Stimulated activated CD4-positive, alpha-beta T cell treated with anti-CD3 and anti-CD28 coated beads, Interleukin-4, amount 100 ng/mL, for 24 hours (primary cell): ENCODE data around the gene ANKRD28.
A peak's percentile ranks its signal among the peaks of the same experiment; 100 is the strongest.
"Not testable (repeated sequence)": the region's sequence is repeated elsewhere in the genome, so short reads cannot be mapped to it uniquely, and the experiment has no call there.

ENCODE experiments used
- DNase-seq: peaks from one replicate; pipeline ENCODE4 v3.0.0-alpha.2; 2020

ANKRD28 gene

GRCh38 chr3:15769256-15769915 is 28.4 kb downstream of the ANKRD28 start:
- no peak for DNase-seq

DNA sequence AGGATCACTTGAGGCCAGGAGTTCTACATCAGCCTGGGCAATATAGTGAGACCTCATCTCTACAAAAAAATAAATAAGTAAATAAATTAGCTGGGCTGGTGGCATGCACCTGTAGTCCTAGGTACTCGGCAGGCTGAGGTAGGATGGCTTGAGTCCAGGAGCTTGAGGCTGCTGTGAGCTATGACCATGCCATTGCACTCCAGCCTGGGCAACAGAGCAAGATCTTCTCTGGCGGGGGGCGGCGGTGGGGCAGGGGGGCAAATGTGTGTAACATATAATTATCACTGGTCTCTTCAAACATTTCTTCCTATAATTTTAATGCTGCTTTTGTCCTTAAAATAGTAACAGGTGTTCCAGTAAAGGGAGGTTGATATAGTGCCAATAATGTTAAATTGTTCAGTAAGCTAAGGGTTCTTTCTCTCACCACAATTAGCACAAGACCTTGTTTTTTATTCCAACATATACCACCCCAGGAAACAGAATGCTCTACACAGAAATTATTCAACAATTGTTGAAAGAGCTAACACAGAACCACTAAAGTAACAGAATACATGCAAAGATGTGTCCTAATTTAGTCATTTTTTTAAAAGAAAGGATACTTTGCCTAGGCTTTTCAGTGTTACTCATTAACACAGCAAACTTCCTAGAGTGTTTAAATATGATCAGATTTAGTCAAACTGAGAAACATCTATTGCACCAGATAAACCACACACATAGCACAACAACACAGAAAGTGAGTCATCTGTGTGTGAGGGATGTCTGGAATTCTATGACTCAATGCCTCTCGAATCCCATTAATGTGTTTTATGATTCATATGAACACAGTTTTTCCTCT is 29.1 kb downstream of the ANKRD28 start:
- peak; percentile 30 for DNase-seq

GRCh38 chr3:15766406-15766805 is 31.4 kb downstream of the ANKRD28 start:
- no peak for DNase-seq

DNA sequence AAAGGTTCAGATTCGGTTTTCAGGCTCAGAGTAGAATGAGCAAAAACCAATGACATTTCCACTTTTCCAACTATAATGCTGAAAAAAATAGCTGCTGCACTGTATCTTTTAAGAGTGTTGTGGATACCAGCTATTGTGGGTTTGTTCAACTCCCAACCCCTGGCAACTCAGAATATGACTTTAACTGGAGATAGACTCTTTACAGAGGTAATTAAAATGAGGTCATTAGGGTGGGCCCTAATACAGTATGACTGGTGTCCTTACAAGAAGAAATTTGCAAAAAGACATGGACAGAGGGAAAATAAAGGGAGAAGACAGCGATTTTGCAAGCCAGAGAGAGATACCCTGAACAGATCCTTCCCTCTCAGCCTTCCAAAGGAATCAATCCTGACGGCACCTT is 39.5 kb downstream of the ANKRD28 start:
- DNase-seq, result no peak

- DNase-seq, result no peak
Observed at GRCh38 chr3:15757824-15758223, 40.0 kb downstream of the ANKRD28 start.

- DNase-seq, result no peak
Observed at GRCh38 chr3:15756505-15756904, 41.3 kb downstream of the ANKRD28 start.

DNA sequence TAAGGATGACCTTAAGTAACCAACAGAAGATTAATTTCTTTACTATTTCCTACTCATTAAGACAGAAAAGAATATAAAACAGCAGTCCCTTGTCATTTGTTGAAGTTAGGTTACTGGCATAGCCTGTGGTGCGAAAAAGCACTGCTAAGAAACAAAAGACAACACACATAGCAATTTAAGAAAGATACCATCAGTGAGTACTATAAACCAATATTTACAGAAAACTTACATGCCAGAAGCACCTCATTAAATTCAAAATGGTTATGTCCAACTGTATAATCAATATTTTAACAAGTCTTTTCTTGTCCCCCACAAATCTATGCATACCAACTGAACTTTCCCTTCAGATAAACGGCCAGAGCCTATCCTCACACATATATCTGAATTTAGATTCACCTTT is 42.0 kb downstream of the ANKRD28 start:
- no peak for DNase-seq

GRCh38 chr3:15755181-15755580 is 42.6 kb downstream of the ANKRD28 start:
- DNase-seq, result no peak

- no peak for DNase-seq
Observed at GRCh38 chr3:15754047-15754446, 43.7 kb downstream of the ANKRD28 start.

GRCh38 chr3:15753056-15753710 is 44.6 kb downstream of the ANKRD28 start:
- no peak for DNase-seq

DNA sequence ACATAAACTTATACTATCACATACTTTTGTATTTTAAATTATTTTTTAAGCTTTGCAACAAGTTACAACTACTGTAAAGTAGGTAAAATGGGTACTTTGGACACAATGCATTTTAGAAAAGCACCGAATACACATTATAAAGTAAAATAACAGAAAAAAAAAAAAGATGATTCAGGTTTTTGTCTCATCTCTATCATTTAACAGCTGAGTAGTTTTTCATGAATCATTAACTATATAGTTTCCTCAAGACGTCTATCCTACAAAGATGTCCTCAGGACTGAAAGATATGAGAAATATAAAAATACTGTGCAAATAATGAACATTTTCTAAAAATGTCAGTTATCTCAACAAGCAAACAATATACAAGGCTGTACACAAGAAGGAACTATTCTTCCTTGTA is 46.9 kb downstream of the ANKRD28 start:
- DNase-seq, result no peak

DNA sequence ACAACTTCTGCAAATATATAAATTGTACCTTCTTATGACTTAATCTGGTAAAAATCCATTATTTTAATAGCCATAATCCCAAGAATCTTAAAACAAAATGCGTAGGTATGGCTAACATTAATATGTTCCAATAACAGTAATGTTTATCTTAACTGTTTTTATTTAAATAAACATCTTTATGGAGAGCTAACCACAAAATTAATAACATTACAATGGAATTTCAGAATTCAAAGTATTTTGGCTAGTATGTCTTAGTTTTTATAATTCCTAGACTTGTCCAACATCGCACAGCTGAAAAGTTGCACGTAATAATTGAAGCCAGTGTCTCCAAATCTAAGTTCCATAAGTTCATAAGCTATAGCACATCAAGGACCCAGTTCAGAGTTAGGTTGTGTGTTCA is 47.6 kb downstream of the ANKRD28 start:
- no peak for DNase-seq

GRCh38 chr3:15745896-15746295 is 51.9 kb downstream of the ANKRD28 start:
- not testable (repeated sequence) for DNase-seq

GRCh38 chr3:15744176-15744575 is 53.6 kb downstream of the ANKRD28 start:
- no peak for DNase-seq

DNA sequence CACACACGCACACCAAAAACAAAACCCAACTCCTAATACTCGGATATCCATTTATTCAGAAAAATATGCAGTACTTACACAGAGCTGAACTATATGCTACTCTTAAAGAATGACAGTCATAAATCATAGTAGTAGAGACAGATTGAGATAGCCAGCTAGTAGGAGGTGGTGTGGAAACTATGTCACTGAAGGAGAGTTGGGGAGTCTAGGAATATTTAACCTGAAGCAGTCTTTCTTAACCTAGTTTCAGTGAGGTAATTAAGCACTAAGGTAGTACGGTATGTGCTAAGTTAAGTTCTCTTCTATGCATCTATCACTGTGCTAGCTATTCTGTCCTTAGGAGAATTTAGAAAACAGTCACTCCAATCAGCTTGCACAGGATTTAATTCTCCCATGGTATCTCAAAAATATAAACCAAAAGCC is 54.2 kb downstream of the ANKRD28 start:
- DNase-seq, result no peak

GRCh38 chr3:15742236-15742635 is 55.5 kb downstream of the ANKRD28 start:
- DNase-seq, result not testable (repeated sequence)

DNA sequence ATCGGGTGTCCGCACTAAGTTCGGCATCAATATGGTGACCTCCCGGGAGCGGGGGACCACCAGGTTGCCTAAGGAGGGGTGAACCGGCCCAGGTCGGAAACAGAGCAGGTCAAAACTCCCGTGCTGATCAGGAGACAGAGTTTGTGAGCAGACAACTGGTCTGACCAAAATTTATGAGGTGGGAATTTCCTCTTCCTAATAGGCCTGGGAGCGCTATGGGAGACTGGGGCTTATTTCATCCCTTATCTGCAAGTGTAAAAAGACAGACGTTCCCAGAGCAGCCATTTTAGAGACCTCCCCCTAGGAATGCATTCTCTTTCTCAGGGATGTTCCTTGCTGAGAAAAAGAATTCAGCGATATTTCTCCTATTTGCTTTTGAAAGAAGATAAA is 59.2 kb downstream of the ANKRD28 start:
- DNase-seq, result not testable (repeated sequence)

- no peak for DNase-seq
Observed at GRCh38 chr3:15731024-15731423, 66.8 kb downstream of the ANKRD28 start.

DNA sequence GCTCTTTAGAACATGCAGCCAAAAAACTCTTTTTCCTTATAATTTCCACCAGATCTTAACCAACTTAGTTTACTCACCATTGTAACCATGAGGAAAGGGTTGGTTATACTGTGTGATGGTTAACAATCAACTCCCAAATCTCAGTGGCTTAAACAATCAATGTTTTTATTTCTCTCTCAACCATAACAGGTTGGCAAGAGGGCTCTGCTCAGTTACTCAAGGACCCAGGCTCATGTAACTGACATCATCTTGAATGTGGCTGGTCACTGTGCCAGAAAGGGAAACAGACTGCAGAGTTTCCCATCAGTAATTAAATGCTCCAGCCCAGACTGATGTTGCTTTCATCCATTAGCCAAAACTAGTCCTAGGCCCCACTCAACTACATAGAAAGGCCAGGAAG is 69.0 kb downstream of the ANKRD28 start:
- DNase-seq, result no peak

DNA sequence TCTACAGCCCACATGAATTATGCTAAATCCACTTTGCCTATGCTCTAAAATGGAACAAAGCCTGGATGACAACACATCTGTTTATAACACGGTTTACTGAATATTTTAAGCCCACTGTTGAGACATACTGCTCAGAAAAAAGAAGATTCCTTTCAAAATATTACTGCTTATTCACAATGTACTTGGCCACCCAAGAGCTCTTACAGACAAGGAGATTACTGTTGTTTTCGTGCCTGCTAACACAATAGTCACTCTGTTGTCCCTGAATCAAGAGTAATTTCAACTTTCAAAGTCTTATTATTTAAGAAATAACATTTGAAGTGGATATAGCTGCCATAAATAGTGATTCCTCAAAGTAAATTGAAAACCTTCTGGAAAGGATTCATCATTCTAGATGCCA is 70.9 kb downstream of the ANKRD28 start:
- DNase-seq, result no peak

- no peak for DNase-seq
Observed at GRCh38 chr3:15726043-15726442, 71.7 kb downstream of the ANKRD28 start.

- no peak for DNase-seq
Observed at GRCh38 chr3:15724446-15724845, 73.3 kb downstream of the ANKRD28 start.

- no peak for DNase-seq
Observed at GRCh38 chr3:15723624-15723884, 74.2 kb downstream of the ANKRD28 start.
